ENCODE results near the gene PCED1A.
"Not testable (repeated sequence)": the region's sequence is repeated elsewhere in the genome, so short reads cannot be mapped to it uniquely, and the experiment has no call there.

Gene PCED1A

DNA sequence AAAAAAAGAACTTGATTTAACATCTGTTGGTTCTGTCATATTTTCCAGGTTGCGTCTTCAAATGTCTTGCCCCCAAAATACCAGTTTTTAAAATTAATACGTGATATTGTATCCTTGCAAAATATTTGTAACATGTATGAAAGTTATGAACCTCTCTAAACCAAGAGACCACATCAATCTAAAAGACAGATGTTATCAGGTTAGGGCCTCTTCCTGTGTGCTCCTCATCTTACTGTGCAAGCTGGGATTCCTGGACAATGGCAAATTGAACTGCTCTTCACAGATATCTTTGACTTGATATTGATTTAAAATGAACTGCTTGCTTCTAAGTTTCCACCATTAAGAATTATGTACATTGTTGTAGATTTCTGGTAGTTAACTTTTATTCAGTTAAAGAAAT is 14.7 kb downstream of the PCED1A start:
- DNase-seq, result no peak

GRCh38 chr20:2822073-2822472 is 18.4 kb downstream of the PCED1A start:
- DNase-seq, result peak; percentile 33

- DNase-seq, result no peak
Measured at GRCh38 chr20:2820896-2821869, 19.3 kb downstream of the PCED1A start.

- DNase-seq, result no peak
Measured at GRCh38 chr20:2820084-2820895, 20.2 kb downstream of the PCED1A start.

DNA sequence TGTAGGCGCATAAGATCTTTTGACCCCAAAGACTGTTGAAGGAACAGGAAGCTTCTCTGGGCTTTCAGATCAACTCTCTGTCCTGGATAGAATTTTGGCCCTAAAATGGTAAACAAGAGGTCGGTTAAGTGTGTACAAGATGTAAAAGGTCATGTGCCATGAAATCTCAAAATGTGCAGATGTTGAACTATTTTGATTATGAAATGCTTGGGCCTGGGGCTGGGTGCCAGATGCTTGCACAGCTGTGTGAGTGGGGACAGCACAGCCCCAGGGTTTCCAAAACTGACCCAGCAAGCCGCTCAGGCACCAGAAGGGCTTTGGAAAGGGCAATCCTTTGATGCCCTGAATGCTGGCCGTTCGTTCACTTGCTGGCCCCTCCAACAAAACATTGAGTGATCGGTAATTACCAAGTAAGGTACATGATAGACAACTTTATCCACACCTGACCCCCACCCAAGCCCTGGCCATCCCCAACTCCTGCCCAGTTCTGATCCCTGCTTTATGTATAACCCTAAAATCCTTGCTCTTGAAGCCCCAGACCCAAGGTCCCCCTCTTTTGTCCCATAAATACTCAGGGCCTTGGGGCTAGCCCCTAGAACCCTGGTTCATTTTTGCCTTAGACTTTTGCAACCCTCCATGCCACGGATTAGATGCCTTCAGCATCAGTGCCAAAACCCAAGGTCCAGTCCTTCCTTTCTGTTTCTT is 22.4 kb downstream of the PCED1A start:
- DNase-seq, result no peak

- DNase-seq, result no peak
Measured at GRCh38 chr20:2817341-2817726, 23.1 kb downstream of the PCED1A start.

- no peak for DNase-seq
Measured at GRCh38 chr20:2816583-2817340, 23.7 kb downstream of the PCED1A start.

GRCh38 chr20:2816030-2816582 is 24.3 kb downstream of the PCED1A start, which contains the start of gene TMEM239:
Gene TMEM239 (plus strand): TSS chr20:2816364. CDS start chr20:2816555, 191 bp downstream.
- DNase-seq, result no peak

- no peak for DNase-seq
Measured at GRCh38 chr20:2815242-2815900, 25.1 kb downstream of the PCED1A start.

DNA sequence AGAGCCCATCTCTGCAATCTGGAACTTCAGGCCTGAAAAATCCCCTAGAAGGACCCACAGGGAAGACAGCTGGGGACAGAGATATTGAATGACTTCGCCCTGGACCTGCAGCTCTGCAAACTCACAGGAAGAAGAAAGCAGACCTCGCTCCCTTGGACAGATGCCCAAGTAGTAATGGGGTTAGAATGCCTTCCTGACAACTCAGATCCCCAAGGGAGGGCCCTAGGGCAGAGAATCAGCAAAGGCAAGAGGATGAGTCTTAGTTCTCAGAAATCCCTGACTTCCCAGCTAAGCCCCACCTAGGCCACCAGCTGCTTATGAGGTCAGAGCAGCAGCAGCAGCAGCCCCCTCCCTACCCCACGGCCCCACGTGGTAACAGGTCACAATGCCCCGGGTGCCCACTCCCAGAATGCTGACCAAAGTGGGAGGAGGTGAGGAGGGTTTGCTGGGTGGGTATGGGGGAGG is 25.8 kb downstream of the PCED1A start, which contains the start of gene C20orf141:
TSS of gene C20orf141 (plus strand) at position 401 of the 465 bp plus-strand sequence. CDS start 198 bp downstream, outside the sequence.
- DNase-seq, result no peak

- DNase-seq, result no peak
Measured at GRCh38 chr20:2814076-2814475, 26.4 kb downstream of the PCED1A start.

DNA sequence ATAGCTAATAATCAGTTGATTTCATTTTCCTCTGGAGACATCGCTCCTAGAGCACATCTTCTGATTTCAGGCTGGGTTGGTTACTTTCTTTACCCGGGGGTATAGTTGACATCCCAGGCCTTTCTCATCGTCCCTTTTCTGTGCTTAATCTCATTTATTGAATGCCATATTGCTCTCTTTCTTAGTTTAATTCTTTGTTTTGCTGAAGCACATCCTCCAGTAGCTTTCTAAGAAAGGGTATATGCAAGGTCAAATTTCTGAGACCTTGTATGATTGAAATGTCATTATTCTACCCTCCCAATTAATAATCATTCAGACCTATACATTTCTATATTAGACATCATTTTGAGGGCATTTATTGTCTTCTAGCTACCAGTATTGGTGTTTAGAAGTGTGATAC is 28.3 kb downstream of the PCED1A start:
- DNase-seq, result no peak

GRCh38 chr20:2809690-2810089 is 30.8 kb downstream of the PCED1A start:
- no peak for DNase-seq

GRCh38 chr20:2807929-2808328 is 32.5 kb downstream of the PCED1A start:
- not testable (repeated sequence) for DNase-seq

- no peak for DNase-seq
Measured at GRCh38 chr20:2807019-2807418, 33.4 kb downstream of the PCED1A start.

GRCh38 chr20:2806351-2806701 is 34.1 kb downstream of the PCED1A start:
- DNase-seq, result no peak

- DNase-seq, result no peak
Measured at GRCh38 chr20:2805689-2806350, 34.6 kb downstream of the PCED1A start.

- no peak for DNase-seq
Measured at GRCh38 chr20:2804852-2805688, 35.4 kb downstream of the PCED1A start.

GRCh38 chr20:2804041-2804828 is 36.2 kb downstream of the PCED1A start:
- DNase-seq, result no peak
